Measurements from ENCODE around the gene MAP3K3.

GRCh38 chr17:63699638-63700527 lies 77.7 kb downstream of the MAP3K3 start, which contains the start of gene LIMD2:
- TF ChIP-seq CTCF (conservative IDR thresholded peaks at IDR 0.05; ENCODE audit: low read length), result no peak
- TF ChIP-seq EZH2phosphoT487 (IDR thresholded peaks at IDR 0.05; ENCODE audit: borderline replicate concordance), result no peak

Data from Loucy (cell line).